HG03558 (cell line): ENCODE data around the gene SCN7A.

ENCODE experiments used
- ATAC-seq: cut with Tn5 transposase; IDR thresholded peaks from one replicate; pipeline ENCODE4 v1.9.1; 2021; ENCODE audit warnings: moderate number of reproducible peaks; ENCODE audit not compliant: unreplicated experiment; ENCODE audit errors: extremely low read depth

SCN7A gene

DNA sequence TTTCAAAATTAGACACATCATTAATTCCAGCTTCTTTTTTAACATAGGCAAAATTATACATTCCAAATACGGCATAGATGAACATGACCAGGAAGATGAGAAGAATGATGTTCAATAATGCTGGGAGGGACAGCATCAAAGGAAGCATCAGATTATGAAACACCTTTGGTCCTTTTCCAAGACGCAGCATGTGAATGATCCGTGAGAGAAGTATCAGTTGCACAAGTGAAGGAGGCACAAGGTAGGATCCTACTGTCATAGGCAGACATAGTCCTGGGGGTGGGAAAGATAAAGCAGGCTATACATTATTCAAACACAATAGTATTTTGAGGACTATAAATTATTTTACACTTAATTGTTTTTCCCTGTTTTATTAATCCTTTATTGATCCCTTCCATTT is 87.7 kb downstream of the SCN7A start:
- no peak for ATAC-seq

DNA sequence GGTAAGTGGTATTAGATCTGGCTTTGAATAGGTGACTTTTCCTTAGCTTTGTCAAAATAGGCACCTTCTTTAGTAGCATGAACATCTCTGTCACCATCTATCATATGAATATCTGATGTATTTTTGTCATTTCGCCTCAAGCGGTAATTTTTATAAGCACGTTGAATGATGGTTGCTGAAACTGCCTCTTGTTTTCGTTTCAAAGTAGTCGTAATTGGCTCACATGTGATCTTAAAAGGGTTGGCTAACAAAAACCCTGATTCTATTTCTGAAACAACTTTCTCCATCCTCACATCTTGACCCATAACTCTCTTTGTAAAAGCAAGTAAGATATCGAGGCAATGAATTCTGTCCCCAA is 88.5 kb downstream of the SCN7A start:
- no peak for ATAC-seq

DNA sequence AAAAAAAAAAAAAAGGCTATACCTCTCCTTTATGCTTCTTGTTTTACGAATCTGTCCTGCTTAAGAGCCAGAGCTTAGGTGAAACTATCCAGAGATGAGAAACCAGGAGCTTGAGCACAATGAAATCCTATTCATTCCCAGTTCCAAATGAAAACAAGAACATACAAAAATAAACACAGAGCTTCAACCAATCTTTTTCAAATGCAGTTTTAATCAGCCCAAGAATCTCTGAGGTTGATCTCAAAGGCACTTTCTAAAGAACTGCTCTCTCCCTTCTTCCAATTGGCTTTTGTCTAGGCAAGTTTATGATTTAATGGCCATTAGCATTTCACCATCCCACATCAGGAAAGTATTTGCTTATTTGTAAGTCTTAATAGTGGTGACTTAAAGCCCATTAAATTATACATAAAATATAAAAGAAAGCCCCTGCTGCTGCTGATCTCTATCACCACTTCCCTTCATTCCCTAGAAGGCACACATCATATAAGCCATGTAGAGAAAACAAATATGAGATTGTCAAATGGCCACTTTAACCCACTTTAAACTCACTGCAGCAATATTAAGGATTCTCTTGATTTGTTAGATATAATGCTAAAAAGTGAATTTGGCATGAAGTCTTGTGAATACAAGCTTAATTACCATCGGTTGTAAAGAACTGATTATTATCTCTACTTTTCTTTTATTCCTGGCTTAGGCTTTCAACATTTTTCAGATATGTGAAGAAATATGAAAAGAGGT is 89.0 kb downstream of the SCN7A start:
- ATAC-seq = no peak

DNA sequence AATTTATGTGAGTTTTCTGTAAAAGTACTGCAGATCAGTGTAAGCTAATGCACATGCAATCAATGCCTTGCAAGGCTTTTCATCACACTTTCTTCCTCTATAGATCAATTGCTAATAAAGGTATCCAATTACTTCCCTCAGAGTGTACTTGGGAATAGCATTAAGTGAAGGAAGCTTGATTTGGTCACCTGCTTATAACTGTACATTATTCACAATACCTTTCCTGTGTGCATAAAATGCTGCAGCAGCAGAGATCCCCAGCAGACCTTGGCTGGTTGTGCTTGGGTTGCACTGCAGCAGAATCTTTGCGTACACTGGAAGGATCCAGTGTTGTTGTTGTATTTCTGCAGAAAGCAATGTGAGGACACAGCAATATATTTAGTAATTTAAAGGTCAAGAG is 99.8 kb downstream of the SCN7A start:
- no peak for ATAC-seq

DNA sequence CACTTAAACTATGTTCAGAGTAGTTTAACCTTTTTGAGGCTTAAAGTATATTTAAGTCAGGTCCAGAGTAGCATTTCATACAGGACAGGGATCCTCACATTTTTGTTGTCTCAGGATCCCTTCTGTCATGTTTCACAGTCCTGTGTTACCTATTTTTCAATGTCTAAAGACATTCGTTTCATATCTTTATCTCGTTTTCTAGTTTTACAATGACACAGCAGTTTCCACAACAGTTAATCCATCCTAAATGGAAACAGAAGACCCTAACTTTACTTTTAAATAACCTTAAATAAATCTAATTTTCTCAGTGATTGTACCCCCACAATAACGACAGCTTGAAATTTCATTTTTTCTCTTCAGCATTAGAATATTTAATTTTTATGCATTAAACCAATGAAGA is 101.0 kb downstream of the SCN7A start:
- ATAC-seq = no peak

DNA sequence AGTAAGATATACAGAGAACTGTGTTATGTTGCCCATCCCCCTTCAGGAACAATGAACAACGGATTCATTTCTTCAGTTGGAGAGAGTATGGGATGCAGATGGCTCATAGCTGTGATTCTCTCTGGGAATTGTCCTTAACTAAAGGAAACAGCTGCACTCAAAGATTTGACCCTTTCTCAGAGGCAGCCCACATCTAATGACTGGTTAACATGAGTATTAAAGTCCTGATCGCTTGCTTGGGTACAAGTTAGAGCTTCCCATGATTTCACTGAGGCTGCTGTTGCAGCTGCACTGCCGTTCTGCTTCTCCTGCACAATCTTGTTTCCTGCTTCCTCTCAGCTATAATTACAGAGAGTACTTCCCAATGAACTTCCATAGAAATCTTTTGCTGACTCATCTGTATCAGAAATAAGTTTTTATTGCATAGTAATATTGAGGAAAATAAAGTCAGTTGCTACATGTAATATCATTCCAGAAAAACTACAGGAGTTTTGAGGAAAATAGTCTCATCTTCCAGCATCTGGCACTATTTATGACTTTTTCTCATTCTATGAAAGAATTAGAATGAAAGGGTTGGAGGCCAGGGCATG is 105.5 kb downstream of the SCN7A start:
- no peak for ATAC-seq

DNA sequence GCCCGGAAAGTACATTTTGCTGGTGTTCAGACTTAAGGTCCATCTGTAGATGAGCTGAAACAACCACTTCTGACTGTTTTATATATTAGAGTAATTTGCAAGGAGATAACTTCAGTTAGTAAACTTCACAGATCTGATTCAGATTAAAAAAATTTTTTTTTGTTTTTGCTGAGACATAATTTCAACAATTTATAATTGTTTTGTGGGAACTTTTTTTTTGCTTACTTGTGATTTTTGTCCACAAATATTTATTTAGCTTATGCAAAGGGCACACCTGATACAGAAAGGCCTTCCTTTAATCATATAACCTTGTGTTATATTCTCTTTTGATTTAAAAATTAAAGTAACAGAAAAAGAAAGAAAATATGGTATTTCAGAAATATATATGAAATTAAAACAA is 108.7 kb downstream of the SCN7A start:
- no peak for ATAC-seq

DNA sequence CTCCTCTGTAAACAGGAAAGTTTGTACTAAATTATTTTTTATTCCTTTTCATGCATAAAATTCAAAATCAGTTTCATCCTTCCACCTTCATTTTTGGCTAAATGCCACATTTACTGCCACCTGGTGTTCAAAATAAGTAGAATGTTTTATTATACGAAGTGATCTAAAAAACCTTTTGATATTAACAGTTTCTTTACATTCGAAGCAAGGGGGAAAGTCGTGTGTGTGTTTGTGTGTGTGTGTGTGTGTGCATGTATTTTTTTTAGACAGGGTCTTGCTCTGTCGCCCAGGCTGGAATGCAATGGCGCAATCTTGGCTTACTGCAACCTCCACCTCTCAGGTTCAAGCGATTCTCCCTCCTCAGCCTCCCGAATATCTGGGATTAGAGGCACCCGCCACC is 109.3 kb downstream of the SCN7A start:
- no peak for ATAC-seq

DNA sequence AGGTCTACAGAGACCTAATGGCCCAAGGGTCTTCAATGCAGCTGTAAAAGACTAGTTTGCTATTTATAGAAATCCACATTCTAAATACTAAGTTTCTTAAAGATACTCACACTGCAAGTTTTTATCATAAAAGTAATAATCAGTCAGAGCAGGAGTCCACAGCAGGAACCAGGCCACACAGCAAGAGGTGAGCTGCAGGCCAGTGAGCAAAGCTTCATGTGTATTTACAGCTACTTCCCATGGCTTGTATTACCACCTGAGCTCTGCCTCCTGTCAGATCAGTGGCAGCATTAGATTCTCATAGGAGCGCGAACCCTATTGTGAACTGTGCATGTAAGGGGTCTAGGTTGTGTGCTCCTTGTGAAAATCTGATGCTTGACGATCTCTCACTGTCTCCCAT is 111.6 kb downstream of the SCN7A start:
- ATAC-seq = no peak

DNA sequence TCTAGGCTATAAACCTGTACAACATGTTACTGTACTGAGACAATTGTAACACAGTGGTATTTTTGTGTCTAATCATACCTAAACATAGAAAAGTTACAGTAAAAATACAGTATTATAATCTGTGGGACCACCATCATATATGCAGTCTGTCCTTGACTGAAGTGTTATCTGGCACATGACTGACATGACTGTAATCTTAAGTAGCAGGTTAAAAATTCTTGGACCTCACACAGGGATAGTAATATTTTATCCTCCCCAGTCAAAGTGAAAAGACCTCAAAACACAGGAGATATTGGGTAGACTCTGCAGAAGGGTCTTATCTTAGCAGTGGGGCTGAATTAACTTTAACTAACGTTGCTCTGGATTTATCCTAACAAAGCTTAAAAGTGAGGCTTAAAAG is 113.4 kb downstream of the SCN7A start:
- no peak for ATAC-seq

DNA sequence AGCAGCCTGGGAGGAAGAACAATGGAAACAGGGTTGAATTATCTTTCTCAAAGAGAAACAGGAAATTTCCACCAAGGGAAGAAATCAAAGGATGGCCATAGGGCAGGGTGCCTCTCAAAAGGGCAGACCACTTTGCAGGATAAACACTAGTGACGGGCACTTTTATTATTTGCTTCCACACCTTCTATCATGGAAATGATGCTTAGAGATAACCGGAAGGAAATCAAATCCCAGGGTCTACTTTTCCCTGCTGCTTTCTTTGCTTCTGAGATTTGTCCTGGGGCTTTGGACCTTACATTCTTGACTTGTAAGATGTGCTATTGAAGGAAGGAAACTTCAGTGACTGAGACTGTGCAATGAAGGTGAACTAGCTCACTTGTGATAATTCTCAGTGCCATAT is 117.2 kb downstream of the SCN7A start:
- no peak for ATAC-seq

DNA sequence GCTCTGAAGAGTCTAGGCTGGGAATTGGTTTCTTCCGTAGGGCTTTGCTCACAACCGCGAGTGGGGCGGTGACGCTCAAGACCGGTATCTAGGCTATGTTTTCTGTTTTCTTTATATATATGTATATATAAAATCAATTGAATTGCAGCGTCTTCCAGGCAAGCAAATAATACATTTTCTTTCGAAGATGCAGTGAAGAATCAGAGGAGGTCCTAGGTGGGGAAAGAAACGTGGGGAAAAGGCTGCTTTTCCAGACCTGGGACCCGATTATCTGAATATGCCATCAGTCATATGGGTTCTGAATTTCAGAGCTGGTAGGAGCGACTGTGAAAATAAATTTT is 117.6 kb downstream of the SCN7A start:
- ATAC-seq = no peak

DNA sequence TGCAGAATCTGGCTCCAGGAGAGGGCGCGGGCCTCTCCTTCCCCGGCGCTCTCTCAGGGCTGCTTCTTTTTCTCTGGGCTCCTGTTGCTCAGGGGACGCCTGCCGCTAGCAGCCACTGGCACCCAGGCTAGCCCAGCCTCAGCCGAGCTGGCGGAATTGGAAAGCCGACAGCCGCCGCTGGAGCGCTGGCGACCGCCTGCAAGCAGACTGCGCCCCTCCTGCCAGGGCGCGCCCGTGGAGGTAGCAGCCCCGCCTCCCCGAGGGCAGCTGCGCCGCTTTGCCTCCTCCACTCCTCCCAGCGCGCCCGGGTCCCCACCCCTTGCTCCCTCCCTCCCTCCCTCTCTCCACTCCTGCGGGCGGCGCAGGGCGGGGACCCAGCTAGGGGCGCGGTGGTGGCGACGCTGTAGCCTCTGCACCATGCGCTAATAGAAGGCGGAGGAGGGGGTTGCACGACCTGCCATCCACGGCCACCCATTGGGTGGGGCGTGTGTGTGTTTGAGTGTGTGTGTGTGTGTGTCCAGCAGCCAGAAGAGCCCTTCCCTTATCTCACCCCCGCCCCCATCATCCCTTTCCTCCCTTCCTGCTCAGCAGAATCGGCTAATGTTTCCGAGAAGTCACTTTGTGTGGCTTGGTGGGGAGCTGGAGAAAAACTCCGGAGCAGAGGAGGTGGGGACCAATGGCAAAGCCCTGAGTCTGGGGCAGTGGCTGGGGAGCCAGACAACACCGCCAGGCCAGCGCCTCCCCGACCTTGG is 118.1 kb downstream of the SCN7A start, which contains the start of gene SCN9A:
Gene SCN9A, minus strand, starts transcription at position 209 of the 752 bp plus-strand sequence. CDS start 64,188 bp downstream, outside the sequence.
- no peak for ATAC-seq

DNA sequence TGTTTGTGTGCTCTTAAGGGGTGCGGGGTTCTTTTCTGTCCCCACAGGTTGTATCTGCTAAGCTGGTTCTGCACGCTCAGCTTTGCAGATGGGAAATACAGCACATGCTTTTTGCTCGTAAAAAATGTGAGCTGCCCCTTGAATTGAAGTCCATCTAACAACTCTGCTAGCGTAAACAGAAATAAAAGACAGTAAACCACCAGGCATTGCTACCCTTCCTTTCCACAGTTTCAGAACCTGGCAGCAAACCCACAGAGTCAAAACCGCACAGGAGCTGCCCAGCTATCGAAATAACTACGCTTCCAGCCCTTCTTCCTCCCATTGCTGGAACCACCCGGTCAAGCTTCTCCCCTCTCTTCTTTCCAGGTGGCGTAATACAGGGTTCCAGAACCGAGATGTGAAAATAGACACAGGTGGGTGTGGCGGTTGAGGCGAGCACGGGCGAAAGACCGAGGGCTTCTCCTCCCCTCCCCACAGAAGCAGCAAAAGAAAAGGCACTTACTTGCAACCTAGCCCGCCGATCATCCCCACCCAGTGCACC is 118.8 kb downstream of the SCN7A start:
- no peak for ATAC-seq

DNA sequence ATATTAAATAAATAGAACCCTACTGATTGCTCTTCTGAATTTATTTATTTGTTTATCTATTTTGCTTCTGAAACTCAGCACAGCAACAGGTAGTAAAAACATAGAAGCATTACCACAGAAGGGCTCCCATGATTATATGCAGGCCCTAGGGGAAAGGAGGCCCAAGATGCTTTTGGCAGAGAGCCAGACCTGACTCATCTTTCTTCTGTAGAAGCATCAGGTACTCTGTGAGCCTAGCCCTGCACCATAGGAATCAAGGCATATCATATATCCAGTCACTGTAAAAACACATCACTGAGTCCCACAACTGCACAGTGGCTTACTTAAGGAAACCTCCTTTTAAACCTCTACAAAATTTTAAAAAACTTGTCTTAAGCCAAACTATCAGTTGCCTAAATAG is 120.1 kb downstream of the SCN7A start:
- ATAC-seq = no peak

DNA sequence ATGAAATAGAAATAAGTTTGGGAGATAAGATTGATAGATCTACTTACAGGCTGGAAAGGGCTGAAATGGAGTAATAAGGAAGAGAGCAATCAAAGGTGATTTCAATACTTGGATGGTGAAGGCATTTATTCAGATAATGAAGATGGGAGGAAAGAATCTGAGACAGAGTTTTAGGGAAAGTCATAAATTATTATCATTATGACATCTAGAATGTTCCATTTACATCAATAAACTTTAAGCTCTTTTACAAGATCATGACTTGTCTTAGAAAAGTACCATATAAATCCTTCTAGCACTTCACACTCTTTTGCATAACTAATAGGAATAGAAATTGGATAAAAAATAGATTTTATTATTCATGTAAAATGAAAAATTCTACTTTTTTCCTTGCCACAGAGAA is 120.5 kb downstream of the SCN7A start:
- ATAC-seq = no peak

DNA sequence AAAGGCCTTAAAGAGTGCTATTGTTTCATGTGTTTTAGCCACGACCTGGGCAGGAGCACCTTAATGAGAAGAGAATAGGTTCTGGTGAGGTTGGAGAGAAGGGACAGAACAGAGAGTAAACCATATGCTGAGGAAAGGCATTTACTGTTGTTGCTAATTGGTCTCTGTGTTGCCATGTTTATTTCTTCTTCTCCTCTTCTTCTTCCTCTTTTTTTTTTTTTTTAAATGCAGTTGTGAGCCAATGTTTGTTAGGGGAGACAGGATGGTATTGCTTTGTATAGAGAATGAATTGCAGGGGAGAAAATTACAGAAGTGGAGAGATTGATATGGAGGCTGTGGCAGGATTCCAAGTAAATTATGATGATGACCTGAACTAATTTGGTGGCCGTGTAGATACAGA is 120.9 kb downstream of the SCN7A start:
- no peak for ATAC-seq

DNA sequence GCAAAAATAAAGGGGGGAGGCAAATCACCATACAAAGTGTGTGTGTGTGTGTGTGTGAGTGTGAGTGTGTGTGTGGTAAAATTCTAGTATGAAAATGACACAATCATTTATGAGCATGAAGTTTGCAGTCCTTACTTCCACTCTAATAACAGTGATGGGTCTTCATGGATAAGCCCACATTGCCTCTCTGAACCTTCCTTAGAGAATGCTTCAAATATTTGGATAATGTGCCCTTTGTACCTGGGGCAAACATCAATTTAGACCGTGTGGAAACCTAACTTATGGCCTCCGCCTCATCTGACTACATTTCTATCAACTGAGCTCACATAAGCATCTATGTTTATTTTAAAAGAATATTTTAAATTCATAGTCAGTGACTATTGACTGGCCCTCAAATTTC is 122.0 kb downstream of the SCN7A start:
- no peak for ATAC-seq

DNA sequence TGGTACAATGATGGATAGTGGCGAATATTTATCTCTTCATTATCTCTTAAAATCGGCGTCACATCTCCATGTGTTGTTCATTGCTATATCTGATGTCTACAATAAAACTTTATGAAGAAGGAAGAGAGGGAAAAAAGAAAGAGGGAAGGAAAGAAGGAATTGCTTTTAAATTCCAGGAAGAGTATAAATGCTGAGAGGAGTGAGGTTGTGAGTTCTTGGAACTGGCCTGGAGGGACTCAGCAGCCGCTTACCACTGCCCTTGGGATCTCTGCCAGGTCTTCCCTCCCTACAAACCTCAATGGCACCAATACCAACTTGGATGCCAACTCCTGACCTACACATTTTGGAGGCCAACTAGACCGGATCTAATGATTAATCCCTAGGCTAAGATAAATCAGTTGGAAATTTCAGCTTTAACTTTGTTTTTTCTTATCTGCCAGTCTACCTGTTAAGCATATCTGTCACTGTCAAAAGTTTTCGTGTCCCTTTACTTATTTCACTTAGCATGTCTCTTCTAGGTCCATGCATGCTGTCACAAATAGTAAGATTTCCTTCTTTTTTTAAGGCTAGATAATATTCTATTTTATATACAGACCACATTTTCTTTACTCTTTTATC is 128.1 kb downstream of the SCN7A start:
- ATAC-seq = no peak

DNA sequence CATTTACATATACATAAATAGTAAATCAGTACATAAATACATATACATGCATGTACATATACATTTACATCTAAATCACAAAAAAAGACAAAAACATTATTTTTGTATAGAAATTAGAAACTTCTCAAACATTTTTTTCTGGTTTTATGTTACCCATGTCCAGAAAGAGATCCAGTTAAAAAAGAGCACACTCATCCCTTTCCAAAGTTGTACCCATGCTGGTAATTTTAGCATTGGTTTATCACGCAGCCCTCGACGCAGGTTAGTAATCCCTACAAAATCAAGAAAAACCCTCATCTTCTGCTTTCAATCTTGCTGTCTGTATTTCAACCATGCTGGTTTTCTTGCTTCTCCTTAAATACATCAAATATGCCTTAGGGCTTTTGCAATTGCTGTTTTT is 128.8 kb downstream of the SCN7A start:
- no peak for ATAC-seq
